ENCODE results near the gene TTLL12.

DNA sequence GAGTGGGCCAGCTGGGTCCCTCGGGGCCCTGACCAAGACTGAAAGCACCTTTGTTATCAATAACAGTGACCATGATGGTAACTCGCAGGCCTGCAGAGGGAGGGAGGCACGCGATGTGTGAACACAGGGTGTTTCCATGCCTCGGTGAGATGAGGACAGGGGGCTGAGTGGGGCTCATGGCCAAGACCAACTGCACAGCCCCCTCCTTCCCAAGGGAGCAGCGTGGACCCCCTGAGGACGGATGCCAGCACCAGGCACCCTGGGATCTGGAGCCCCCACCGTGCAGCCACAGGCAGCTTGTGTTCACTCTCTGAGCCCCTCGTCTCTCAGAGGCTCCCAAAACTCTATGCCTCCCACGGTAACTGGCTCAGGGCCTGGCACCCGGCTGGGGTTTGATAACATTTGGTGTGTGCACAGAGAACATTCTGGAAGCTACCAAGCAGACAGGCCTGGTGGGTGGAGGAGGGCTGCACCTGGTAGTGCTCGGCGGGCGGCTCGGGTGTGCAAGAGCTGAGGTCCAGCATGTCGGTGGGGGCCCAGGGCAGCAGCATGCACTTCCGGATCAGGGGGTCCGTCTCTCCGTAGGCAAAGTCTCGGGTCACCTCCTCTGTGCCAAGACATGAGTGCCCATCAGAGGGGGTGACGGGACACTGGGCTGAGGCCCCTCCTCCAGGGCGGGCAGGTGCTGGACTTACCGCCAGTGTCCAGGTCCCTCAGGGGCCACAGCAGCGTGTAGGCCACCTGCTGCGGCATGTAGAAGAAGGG is 7.6 kb downstream of the TTLL12 start:
- TF ChIP-seq, protein P1, sequence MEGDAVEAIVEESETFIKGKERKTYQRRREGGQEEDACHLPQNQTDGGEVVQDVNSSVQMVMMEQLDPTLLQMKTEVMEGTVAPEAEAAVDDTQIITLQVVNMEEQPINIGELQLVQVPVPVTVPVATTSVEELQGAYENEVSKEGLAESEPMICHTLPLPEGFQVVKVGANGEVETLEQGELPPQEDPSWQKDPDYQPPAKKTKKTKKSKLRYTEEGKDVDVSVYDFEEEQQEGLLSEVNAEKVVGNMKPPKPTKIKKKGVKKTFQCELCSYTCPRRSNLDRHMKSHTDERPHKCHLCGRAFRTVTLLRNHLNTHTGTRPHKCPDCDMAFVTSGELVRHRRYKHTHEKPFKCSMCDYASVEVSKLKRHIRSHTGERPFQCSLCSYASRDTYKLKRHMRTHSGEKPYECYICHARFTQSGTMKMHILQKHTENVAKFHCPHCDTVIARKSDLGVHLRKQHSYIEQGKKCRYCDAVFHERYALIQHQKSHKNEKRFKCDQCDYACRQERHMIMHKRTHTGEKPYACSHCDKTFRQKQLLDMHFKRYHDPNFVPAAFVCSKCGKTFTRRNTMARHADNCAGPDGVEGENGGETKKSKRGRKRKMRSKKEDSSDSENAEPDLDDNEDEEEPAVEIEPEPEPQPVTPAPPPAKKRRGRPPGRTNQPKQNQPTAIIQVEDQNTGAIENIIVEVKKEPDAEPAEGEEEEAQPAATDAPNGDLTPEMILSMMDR (IDR thresholded peaks at IDR 0.05): no peak
- no peak for TF ChIP-seq EZH2 (IDR thresholded peaks at IDR 0.05; ENCODE audit: borderline replicate concordance, insufficient read depth, low read depth, low read length, poor library complexity, severe bottlenecking)

Data from B cell (primary cell).